CD4-positive, alpha-beta T cell (primary cell): ENCODE measurements around the gene CRTC1. TPM values are rescaled to one million over a fixed set of nuclear protein-coding genes. Genes with fewer than 3 reads are reported as not detected.

Experiments
- ATAC-seq: fragments of 200-7000 bp; cut with Tn5 transposase; one replicate; pipeline ENCODE4 v1.10.0; 2022; ENCODE audit warnings: mild to moderate bottlenecking; ENCODE audit not compliant: poor library complexity
- CTCF ChIA-PET: fragments of 350-600 bp; sonication (Branson Sonifier 250); formaldehyde crosslinking; loops from one replicate; lab custom pipeline; 2021; ENCODE audit warnings: antibody characterized with exemption, inconsistent platforms; lab: Charles Lee
- POLR2A ChIA-PET: fragments of 350-600 bp; sonication (Branson Sonifier 250); formaldehyde crosslinking; loops from one replicate; lab custom pipeline; 2021; ENCODE audit warnings: antibody characterized with exemption, inconsistent platforms; lab: Charles Lee
- DNase-seq, 14 experiments: peaks; one replicate each; pipeline ENCODE4 v3.0.0-alpha.2; 2013 to 2020; ENCODE audit warnings: mixed read lengths in 2 of 14
- H3K27ac ChIP-seq, 2 donors: one replicate each; pipeline versions ENCODE4 v1.5.1 to v1.7.0; 2013; ENCODE audit warnings: low read length in 2 of 2, low read depth in 1 of 2, mild to moderate bottlenecking in 1 of 2
- H3K27me3 ChIP-seq, 2 experiments: 1 replicate in 1 of 2; 2 replicates in 1 of 2; pipeline versions ENCODE4 v1.6.1 to v1.7.0; 2013; ENCODE audit warnings: low read length in 2 of 2, control low read depth in 1 of 2, mild to moderate bottlenecking in 1 of 2, moderate library complexity in 1 of 2; ENCODE audit not compliant: insufficient read depth in 2 of 2, control insufficient read depth in 1 of 2
- H3K36me3 ChIP-seq: one replicate; pipeline ENCODE4 v1.6.1; 2013; ENCODE audit warnings: low read length, control low read depth; ENCODE audit not compliant: insufficient read depth
- H3K4me1 ChIP-seq: one replicate; pipeline ENCODE4 v1.6.1; 2013; ENCODE audit warnings: low read length, control low read depth; ENCODE audit not compliant: insufficient read depth
- H3K4me3 ChIP-seq: one replicate; pipeline ENCODE4 v1.5.1; 2013; ENCODE audit warnings: mild to moderate bottlenecking, low read length, moderate library complexity
- H3K9me3 ChIP-seq, 2 experiments: 1 replicate in 1 of 2; 2 replicates in 1 of 2; pipeline versions ENCODE4 v1.6.1 to v1.7.0; 2013; ENCODE audit warnings: low read length in 2 of 2, mild to moderate bottlenecking in 2 of 2, control low read depth in 1 of 2, moderate library complexity in 1 of 2; ENCODE audit not compliant: control insufficient read depth in 1 of 2, insufficient read depth in 1 of 2
- H3K27ac Mint-ChIP-seq: one replicate; pipeline ENCODE4 v1.8.0; 2020; ENCODE audit warnings: mixed read lengths
- H3K27me3 Mint-ChIP-seq: one replicate; pipeline ENCODE4 v1.8.0; 2021; ENCODE audit warnings: mixed read lengths
- H3K36me3 Mint-ChIP-seq: one replicate; pipeline ENCODE4 v1.8.0; 2021; ENCODE audit warnings: low read depth, mixed read lengths
- H3K4me1 Mint-ChIP-seq: one replicate; pipeline ENCODE4 v1.8.0; 2021; ENCODE audit warnings: low read depth, mixed read lengths
- H3K4me3 Mint-ChIP-seq: one replicate; pipeline ENCODE4 v1.8.0; 2020; ENCODE audit warnings: mild to moderate bottlenecking, mixed read lengths
- H3K9me3 Mint-ChIP-seq: one replicate; pipeline ENCODE4 v1.8.0; 2020; ENCODE audit warnings: mixed read lengths
- CTCF ChIP-seq: fragments of 200-600 bp; IDR thresholded peaks from one replicate; pipeline ENCODE4 v1.8.0; 2022; ENCODE audit warnings: antibody characterized with exemption, mild to moderate bottlenecking
- intact Hi-C, 2 experiments: fragments of 100-400 bp; cut with DNase I in 1 of 2; cut with micrococcal nuclease in 1 of 2; formaldehyde crosslinking; loops; one replicate each; pipeline versions ENCODE4 v1.15.1 to v1.9.0; 2023 to 2025; cut with DNase I, micrococcal nuclease
- total RNA-seq, 174 experiments: library from RNA in 2 of 174; stranded (reverse) in 2 of 174; gene quantifications; one replicate each; pipeline ENCODE4 v1.2.3 and lab custom pipeline; 2021 to 2026

CRTC1 gene
- total RNA-seq, 2 experiments from 2014 or later = 11.8 to 12.2 TPM

- H3K27ac Mint-ChIP-seq = no peak overlapping the region
- no peak overlapping the region for H3K4me3 Mint-ChIP-seq
- H3K27me3 Mint-ChIP-seq = no peaks in the 10 kb centered on the region
- no peaks in the 10 kb centered on the region for H3K36me3 Mint-ChIP-seq
- ChIA-PET POLR2A (no interaction called here), CTCF (no interaction called here)
- no peak overlapping the region for H3K4me3 ChIP-seq
- peaks cover 2% of the 10 kb centered on the region for H3K36me3 ChIP-seq
- ATAC-seq = no peak
- no peak for DNase-seq
- H3K4me1 Mint-ChIP-seq = peaks cover 23% of the 10 kb centered on the region
- H3K27ac ChIP-seq = no peak overlapping the region
- no peaks in the 10 kb centered on the region for H3K9me3 Mint-ChIP-seq
- H3K4me1 ChIP-seq = peaks cover 25% of the 10 kb centered on the region
- H3K9me3 ChIP-seq = no peaks in the 10 kb centered on the region
- H3K27me3 ChIP-seq = no peaks in the 10 kb centered on the region
- intact Hi-C loops = no loop called here
- no peak for TF ChIP-seq CTCF
Observed at GRCh38 chr19:18710996-18711751, 27.7 kb downstream of the CRTC1 start.

- no peak for ATAC-seq
- H3K9me3 ChIP-seq = no peaks in the 10 kb centered on the region
- peaks cover 4% of the 10 kb centered on the region for H3K36me3 Mint-ChIP-seq
- TF ChIP-seq CTCF = no peak
- intact Hi-C loops = no loop called here
- ChIA-PET CTCF (no interaction called here), POLR2A (no interaction called here)
- peaks cover 26% of the 10 kb centered on the region for H3K4me1 ChIP-seq
- H3K27ac Mint-ChIP-seq = no peak overlapping the region
- H3K9me3 Mint-ChIP-seq = no peaks in the 10 kb centered on the region
- no peaks in the 10 kb centered on the region for H3K27me3 Mint-ChIP-seq
- no peak overlapping the region for H3K4me3 Mint-ChIP-seq
- no peaks in the 10 kb centered on the region for H3K27me3 ChIP-seq
- peaks cover 2% of the 10 kb centered on the region for H3K36me3 ChIP-seq
- H3K4me1 Mint-ChIP-seq = peaks cover 28% of the 10 kb centered on the region
- no peak overlapping the region for H3K4me3 ChIP-seq
- H3K27ac ChIP-seq = no peak overlapping the region
- no peak for DNase-seq
Observed at GRCh38 chr19:18711893-18712292, 28.4 kb downstream of the CRTC1 start.

DNA sequence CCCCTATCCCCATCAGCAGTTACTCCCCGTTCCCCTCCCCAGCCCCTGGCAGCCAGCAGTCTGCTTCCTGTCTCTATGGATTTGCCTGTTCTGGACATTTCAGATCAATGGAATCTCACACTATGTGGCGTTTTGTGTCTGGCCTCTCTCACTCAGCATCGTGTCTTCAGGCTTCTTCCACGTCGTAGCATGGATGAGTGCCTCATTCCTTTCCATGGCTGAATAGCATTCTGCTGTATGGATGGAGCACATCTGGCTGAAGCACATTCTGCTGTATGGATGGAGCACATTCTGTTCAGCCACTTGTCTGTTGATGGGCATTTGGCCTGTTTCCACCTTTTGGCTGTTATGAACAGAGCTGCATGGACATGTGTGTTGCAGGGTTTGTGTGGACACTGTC lies 29.5 kb downstream of the CRTC1 start:
- H3K4me3 Mint-ChIP-seq = no peak overlapping the region

More for the DNA sequence above, 29.5 kb downstream of the CRTC1 start:
- intact Hi-C loops = no loop called here
- DNase-seq (no peak), ATAC-seq (no peak)
- CTCF ChIA-PET = no interaction called here
- Histone ChIP-seq H3K4me1 (peaks cover 28% of the 10 kb centered on the region), H3K4me3 (no peak overlapping the region), H3K27me3 (no peaks in the 10 kb centered on the region), H3K27ac (no peak overlapping the region), H3K36me3 (peaks cover 2% of the 10 kb centered on the region), H3K9me3 (no peaks in the 10 kb centered on the region)
- Mint-ChIP-seq H3K36me3 (peaks cover 7% of the 10 kb centered on the region), H3K27me3 (no peaks in the 10 kb centered on the region), H3K9me3 (no peaks in the 10 kb centered on the region), H3K4me1 (peaks cover 28% of the 10 kb centered on the region), H3K27ac (no peak overlapping the region)
- POLR2A ChIA-PET = no interaction called here
- TF ChIP-seq CTCF = no peak
